ENCODE measurements around the gene SNAP25.

GRCh38 chr20:10180651-10181235 is 37.9 kb upstream of the SNAP25 start:
- TF ChIP-seq CTCF (IDR thresholded peaks at IDR 0.05) (no peak), POLR2A (IDR thresholded peaks at IDR 0.05) (no peak)
